DMS153 (cell line): Measurements from ENCODE around the gene PPP1R27.
A peak's percentile ranks its signal among the peaks of the same experiment; 100 is the strongest.

Experiments used
- DNase-seq: peaks from one replicate; lab custom pipeline; 2025; lab: John Stamatoyannopoulos, UW

Gene PPP1R27

DNA sequence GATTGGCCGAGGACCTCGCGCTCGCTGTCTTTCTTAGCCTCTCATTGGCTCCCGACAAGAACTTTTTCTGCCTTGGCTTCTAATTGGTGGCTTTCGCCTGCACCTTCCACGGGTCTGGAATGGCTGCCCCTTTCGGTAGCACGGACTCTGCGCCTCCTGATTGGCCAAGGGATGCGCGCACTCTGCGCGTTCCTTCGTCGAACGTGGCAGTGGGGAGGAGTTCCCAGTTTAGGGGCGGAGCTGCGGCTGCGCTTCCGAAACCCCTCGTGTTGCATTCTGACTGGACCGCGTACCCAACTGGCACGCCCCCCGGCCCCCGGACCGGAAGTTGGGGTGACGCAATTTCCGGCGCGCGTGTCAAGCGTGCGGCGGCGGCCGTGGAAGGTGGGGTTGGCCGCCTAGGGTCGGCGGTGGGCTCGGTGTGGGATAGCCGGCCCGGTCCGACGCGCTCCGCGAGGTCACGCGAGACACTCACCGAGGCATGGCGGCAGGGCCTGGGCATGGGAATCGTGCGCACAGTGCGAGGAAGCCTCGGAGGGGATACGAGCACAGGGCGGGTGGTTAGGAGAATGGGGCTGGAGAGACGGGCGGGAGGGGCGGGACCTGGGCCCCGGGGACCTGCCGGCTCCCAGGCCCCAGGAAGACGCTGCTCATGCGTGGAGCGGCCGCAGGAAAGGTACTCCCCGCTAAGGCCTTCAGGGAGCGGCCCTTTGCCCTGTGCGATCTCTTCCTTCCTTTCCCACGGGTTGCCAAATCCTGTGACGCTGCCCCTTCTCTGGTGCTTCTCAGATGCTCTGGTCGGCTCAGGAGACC, 26.1 kb upstream of the PPP1R27 start:
- DNase-seq: peak; percentile 100

DNA sequence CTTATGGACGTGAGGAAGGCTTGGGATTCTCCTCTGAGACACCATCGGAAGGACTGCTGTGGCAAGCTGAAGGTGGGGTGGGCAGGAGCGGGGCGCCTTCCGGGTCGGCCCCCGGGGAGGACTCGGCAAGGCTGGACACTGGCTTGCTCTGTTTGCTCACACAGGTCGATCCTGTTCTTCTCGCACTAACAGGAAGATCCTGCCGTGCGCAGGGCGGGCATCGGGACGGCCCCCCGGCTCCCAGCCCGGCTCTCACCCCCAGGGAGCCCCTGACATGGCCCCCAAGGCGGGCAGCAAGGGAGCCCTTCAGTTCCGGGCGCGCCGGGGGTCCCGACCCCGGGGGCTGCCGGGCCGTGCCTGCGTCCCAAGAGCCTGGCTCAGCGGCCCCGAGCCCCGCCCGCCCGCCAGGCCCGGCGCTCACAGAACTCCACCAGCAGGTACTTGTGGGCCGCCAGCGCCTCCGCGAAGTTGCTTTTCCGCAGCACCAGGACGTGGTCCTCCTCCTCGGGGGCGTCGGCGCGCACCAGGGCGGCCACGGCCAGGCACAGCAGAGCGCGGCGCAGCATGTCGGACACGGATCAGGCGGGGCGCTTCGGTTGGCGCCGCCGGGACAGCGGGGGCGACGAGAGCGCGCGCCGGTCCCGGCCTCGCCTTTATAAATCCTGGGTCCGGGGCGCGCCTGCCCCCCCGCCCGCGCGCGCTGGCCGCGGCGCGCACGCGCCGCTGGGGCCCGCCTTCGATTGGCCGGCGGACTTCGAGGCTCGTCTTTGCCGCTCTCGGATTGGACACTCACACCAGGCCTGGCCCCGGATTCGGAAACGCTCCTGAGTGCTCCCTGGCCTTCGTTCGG, 25.3 kb upstream of the PPP1R27 start, which contains the start of gene P4HB:
TSS of gene P4HB (minus strand) at position 630 of the 850 bp plus-strand sequence. CDS start at position 566, 64 bp downstream.
- DNase-seq: no peak

- no peak for DNase-seq
These were observed 24.4 kb upstream of the PPP1R27 start for GRCh38 chr17:81858967-81859905.

DNA sequence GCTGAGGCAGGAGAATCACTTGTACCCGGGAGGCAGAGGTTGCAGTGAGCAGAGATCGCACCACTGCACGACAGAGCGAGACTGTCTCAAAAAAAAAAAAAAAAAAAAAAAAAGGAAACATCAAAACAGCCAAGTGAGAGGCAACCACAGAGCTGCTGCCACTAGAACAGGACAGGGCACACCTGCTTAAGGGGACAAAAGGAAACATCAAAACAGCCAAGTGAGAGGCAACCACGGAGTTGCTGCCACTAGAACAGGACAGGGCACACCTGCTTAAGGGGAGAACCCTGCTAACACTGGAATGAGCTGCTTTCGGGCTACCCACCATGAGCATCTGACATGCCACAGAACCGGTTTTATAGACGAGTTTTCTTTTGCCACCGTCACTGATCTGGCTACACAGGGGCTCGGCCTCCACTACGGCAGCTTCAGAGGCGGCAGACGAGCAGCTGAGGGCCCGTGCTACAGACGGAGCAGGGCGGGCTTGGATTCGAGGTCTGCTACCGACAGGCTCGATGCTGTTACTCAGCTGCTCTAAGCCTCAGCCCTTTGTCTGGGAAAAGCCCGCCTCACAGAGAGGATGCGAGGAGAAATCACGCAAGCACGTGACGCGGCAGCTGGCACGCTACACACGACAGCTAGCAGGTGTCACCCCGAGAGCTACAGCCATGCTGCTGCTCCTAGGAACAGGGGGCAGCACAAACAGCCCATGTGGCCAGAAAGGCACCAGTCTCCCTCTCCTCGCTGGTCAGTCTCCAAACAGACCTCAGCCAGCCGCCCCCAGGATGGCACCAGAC, 23.5 kb upstream of the PPP1R27 start:
- DNase-seq: no peak

DNA sequence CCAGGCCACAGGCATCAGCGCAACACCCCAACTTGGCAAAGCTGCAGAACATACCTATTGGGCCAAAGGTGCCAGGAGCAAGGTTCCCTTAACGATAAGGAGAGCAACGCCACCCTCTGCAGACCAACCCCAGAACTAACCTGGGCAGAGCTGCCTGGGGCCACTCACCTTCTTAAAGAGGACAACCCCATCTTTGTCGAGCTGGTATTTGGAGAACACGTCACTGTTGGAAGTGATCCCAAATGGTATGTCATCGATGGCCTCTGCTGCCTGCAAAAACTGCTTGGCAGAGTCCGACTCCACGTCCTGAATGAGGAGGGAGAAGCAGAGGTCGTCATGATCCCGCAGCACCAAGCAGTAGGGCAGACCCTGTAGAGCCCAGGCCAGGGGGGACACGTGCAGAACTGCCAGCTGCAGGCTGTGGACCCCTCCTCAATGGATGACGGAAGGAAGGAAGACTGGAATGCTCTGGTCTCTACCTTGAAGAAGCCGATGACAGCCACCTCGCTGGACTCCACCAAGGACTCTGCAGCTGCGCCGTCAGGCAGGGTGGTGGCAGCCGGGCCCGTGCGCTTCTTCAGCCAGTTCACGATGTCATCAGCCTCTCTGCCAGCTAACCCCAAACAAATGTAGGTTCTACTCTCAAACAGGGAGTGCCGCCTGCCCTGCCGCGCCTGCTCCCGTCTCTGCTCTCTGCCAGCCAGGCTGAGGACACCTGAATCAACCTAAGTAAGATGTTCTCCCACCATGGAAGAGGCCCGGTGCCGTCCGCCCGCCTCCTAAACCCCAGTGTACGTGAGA, 20.3 kb upstream of the PPP1R27 start:
- no peak for DNase-seq

DNA sequence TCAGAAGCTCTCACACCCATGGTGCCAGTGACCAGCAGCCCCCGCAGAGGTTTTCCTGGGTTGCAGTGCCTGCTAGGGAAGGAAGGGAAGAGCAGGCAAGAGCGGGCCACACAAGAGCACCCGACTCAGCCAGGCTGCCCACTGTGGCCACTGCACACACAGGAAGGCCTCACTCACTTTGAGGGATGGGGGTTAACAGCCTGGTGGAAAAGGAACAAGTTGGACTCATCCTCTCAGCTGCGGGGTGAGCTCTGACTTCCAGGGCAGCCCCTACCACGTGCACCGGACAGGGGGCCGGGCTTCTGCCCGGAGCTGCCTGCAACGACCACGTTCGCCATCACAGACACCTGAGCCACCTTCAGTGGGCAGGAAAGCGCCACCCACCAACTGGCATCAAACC, 17.4 kb upstream of the PPP1R27 start:
- no peak for DNase-seq

DNA sequence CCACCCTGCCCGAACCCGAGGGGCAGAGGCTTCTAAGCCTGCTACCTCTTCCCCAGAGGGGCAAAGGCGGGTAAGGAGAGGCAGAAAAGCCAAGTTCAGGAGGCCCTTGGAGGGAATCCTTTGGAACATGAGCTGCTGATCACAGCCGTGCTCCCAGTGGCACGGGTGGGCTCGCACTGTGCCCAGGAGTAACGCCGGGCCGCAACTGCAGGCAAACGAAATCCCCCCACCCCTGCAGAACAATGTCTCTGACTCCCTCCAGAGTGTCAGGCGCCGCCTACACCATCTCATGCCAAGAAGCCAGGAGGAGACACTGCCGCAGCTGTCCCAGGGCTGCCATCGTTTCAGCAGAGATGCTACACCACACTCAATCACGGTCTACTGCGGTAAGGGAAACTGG, 16.6 kb upstream of the PPP1R27 start:
- no peak for DNase-seq

GRCh38 chr17:81849457-81849856, 14.6 kb upstream of the PPP1R27 start:
- no peak for DNase-seq

DNA sequence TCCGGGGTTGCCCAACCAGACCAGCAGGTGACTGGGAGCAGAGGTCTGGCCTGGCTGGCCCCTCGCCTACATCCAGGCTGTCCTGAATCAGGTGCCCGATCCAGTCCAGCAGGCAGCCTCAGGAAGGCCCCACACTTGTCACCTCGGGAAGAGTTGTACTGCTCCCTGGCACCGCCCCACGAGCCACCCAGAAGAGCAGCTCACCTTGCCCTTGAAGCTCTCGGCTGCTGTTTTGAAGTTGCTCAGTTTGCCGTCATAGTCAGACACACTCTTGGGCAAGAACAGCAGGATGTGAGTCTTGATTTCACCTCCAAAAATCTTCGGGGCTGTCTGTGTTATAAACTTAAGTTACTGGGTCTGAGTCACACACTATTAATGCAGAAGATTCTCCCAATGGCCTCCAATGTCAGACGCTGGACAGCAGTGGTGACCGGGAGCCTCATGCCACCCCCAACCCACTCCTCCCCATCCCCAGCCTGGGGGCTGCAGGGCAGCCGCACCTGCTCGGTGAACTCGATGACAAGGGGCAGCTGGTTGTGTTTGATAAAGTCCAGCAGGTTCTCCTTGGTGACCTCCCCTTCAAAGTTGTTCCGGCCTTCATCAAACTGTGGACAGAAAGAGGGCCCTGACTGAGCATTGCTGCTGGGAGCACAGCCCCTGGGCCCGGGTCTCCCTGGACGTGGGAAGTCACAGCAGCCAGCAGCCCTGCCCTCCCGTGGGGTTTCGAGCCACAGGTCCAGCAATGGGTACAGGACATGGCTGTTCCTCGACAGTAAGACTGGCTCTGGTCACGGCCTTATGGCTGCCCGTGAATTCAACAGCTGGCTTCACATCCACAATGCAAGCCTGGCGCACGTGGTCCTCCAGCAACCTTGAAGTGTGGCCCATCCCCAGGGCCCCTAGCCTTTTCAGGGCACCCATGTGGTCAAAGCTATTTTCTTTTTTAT, 12.2 kb upstream of the PPP1R27 start:
- DNase-seq: no peak

GRCh38 chr17:81845881-81846742, 11.3 kb upstream of the PPP1R27 start:
- no peak for DNase-seq

- no peak for DNase-seq
These were observed 10.5 kb upstream of the PPP1R27 start for GRCh38 chr17:81845361-81845760.

DNA sequence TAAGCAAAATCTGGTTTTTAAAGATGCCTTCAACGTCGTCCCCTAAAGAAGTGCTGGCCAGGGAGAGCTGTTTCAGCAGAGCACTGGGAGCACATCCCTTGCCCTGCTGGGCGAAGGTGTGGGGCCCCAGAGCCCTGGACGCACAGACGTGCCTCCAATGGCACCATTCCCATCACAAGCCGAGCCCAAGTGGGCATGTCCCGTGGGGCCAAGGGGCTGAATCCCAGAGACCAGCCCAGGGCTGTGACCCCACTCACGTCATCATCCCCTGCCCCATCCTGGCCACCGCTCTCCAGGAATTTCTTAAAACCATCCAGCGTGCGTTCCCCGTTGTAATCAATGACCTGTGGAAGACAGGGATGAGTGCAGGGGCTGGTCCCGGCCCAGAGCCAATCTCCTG, 10.0 kb upstream of the PPP1R27 start:
- DNase-seq: no peak

- no peak for DNase-seq
These were observed 9.5 kb upstream of the PPP1R27 start for GRCh38 chr17:81844327-81844851.

GRCh38 chr17:81843713-81844326, 9.0 kb upstream of the PPP1R27 start:
- no peak for DNase-seq

GRCh38 chr17:81842725-81843504, 8.1 kb upstream of the PPP1R27 start:
- no peak for DNase-seq

DNA sequence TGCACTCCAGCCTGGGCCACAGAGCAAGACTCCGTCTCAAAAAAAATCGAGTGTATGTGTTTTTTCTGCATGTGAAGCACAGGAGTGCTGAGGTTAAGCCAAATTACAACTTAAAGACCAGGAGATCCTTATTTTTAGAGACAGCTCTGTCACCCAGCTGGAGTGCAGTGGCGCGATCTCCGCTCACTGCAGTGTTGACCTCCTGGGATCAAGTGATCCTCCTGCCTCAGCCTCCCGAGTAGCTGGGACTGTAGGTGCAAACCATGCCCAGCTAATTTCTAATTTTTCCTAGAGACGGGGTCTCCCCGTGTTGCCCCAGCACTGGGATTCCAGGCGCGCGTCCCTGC, 7.5 kb upstream of the PPP1R27 start:
- DNase-seq: no peak

DNA sequence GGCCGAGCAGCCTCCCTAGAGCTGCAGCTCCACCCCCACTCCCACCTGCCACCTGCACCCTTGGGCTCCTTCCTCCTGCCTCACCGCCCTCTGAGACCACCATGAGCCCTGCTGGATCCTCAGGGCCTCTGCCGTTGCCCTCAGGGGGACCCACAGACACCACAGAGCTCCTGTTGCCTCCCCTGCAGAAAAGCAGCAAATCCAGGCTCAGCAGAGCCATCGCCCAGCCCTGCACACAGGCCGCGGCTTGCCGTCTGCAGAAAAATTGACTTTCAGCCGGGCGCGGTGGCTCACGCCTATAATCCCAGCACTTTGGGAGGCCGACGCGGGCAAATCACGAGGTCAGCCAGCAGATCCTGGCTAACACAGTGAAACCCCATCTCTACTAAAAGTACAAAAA, 7.0 kb upstream of the PPP1R27 start:
- DNase-seq: no peak
